Neuronal stem cell (in vitro differentiated cells): Measurements from ENCODE around the gene SEPTIN3.

Source experiments
- DNase-seq: peaks from one replicate; pipeline ENCODE4 v3.0.0-alpha.2; 2013; ENCODE audit warnings: low spot score
- H2AFZ ChIP-seq: one replicate; pipeline ENCODE4 v1.6.1; 2013; ENCODE audit warnings: mild to moderate bottlenecking, low read length, inconsistent platforms
- H2AK5ac ChIP-seq: 2 replicates; pipeline ENCODE4 v1.6.1; 2013; ENCODE audit warnings: low read depth, mild to moderate bottlenecking, inconsistent platforms, low read length, moderate library complexity, mixed read lengths
- H2BK120ac ChIP-seq: 2 replicates; pipeline ENCODE4 v1.6.1; 2013; ENCODE audit warnings: low read depth, mild to moderate bottlenecking, inconsistent platforms, low read length, moderate library complexity, mixed read lengths
- H2BK12ac ChIP-seq: one replicate; pipeline ENCODE4 v1.6.1; 2013; ENCODE audit warnings: low read length, inconsistent platforms
- H2BK15ac ChIP-seq: 2 replicates; pipeline ENCODE4 v1.6.1; 2013; ENCODE audit warnings: mild to moderate bottlenecking, low read length, inconsistent platforms, mixed read lengths
- H2BK5ac ChIP-seq: one replicate; pipeline ENCODE4 v1.6.1; 2013; ENCODE audit warnings: inconsistent platforms, mild to moderate bottlenecking, low read length, moderate library complexity
- H3K14ac ChIP-seq: one replicate; pipeline ENCODE4 v1.6.1; 2013; ENCODE audit warnings: low read length, inconsistent platforms
- H3K18ac ChIP-seq: 2 replicates; pipeline ENCODE4 v1.6.1; 2013; ENCODE audit warnings: low read length, inconsistent platforms
- H3K23ac ChIP-seq: 2 replicates; pipeline ENCODE4 v1.6.1; 2013; ENCODE audit warnings: low read depth, mild to moderate bottlenecking, mixed read lengths, low read length, inconsistent platforms; ENCODE audit not compliant: poor library complexity
- H3K27ac ChIP-seq: replicated peaks from 3 replicates; pipeline ENCODE4 v1.5.1; 2013; ENCODE audit warnings: low read length, inconsistent platforms
- H3K27me3 ChIP-seq, 3 experiments: 2 replicates each; pipeline ENCODE4 v1.6.1; 2013; ENCODE audit warnings: low read length in 3 of 3, mild to moderate bottlenecking in 2 of 3, inconsistent platforms in 1 of 3, low read depth in 1 of 3, mixed read lengths in 1 of 3, moderate library complexity in 1 of 3; ENCODE audit not compliant: control insufficient read depth in 3 of 3, insufficient read depth in 3 of 3
- H3K36me3 ChIP-seq, 2 donors: replicated peaks in 1 of 2; 2 replicates each; pipeline ENCODE4 v1.6.1; 2013; ENCODE audit warnings: low read length in 2 of 2; ENCODE audit not compliant: control insufficient read depth in 2 of 2, insufficient read depth in 2 of 2
- H3K4ac ChIP-seq: 2 replicates; pipeline ENCODE4 v1.6.1; 2013; ENCODE audit warnings: inconsistent platforms, mild to moderate bottlenecking, low read length, moderate library complexity
- H3K4me1 ChIP-seq, 2 donors: 1 replicate in 1 of 2; 2 replicates in 1 of 2; pipeline ENCODE4 v1.6.1; 2013; ENCODE audit warnings: low read length in 2 of 2, low read depth in 1 of 2; ENCODE audit not compliant: control insufficient read depth in 2 of 2, insufficient read depth in 1 of 2
- H3K4me2 ChIP-seq: one replicate; pipeline ENCODE4 v1.6.1; 2013; ENCODE audit warnings: mild to moderate bottlenecking, low read length, inconsistent platforms; ENCODE audit not compliant: insufficient read depth, poor library complexity, severe bottlenecking
- H3K4me3 ChIP-seq, 2 donors: 2 replicates each; pipeline ENCODE4 v1.5.1; 2013; ENCODE audit warnings: low read length in 2 of 2, mild to moderate bottlenecking in 2 of 2, inconsistent platforms in 1 of 2, moderate library complexity in 1 of 2
- H3K79me1 ChIP-seq: one replicate; pipeline ENCODE4 v1.6.1; 2013; ENCODE audit warnings: low read depth, mild to moderate bottlenecking, inconsistent platforms, low read length, moderate library complexity
- H3K9ac ChIP-seq: one replicate; pipeline ENCODE4 v1.6.1; 2013; ENCODE audit warnings: mild to moderate bottlenecking, low read depth, low read length, inconsistent platforms; ENCODE audit not compliant: poor library complexity
- H3K9me3 ChIP-seq, 2 donors: replicated peaks in 1 of 2; 2 replicates each; pipeline versions ENCODE3 to v1.6.1; 2013; ENCODE audit warnings: low read length in 2 of 2, mild to moderate bottlenecking in 2 of 2, inconsistent platforms in 1 of 2, low read depth in 1 of 2, mixed read lengths in 1 of 2, moderate library complexity in 1 of 2; ENCODE audit not compliant: control insufficient read depth in 2 of 2, insufficient read depth in 1 of 2
- H4K8ac ChIP-seq: one replicate; pipeline ENCODE4 v1.6.1; 2013; ENCODE audit warnings: low read depth, mild to moderate bottlenecking, inconsistent platforms, low read length, moderate library complexity
- H4K91ac ChIP-seq: one replicate; pipeline ENCODE4 v1.6.1; 2013; ENCODE audit warnings: low read length, low read depth, mild to moderate bottlenecking, inconsistent platforms; ENCODE audit not compliant: poor library complexity
- WGBS, 2 donors: extraction: QIAGEN DNeasy Blood & Tissue Kit; methylation state at CpG; one replicate each; pipeline ENCODE4 v1.1.7; 2013; ENCODE audit warnings: missing lambda C conversion rate in 2 of 2, mixed read lengths in 1 of 2; ENCODE audit not compliant: insufficient read length in 2 of 2, insufficient replicate concordance in 1 of 2; ENCODE audit errors: extremely low coverage in 2 of 2; 5-methylcytosine and 5-hydroxymethylcytosine counted together

The SEPTIN3 gene

GRCh38 chr22:42000466-42000865 lies 31.2 kb downstream of the SEPTIN3 start:
- Histone ChIP-seq H4K8ac (no peak overlapping the region), H3K27me3 (peaks cover 0 to 1% (median 0%) of the 10 kb centered on the region in 3 experiments), H2BK120ac (no peak overlapping the region), H2AFZ (no peak overlapping the region), H3K4me3 (no peak overlapping the region), H3K14ac (no peak overlapping the region), H2BK12ac (no peak overlapping the region), H2BK15ac (no peak overlapping the region), H2AK5ac (no peak overlapping the region), H3K36me3 (peaks cover 0 to 23% of the 10 kb centered on the region in 2 donors), H3K18ac (no peak overlapping the region), H3K27ac (no peak overlapping the region), H3K4me2 (no peak overlapping the region), H3K4ac (no peak overlapping the region), H3K9ac (no peak overlapping the region), H3K4me1 (peaks cover 0 to 6% of the 10 kb centered on the region in 2 donors), H3K9me3 (no peaks in the 10 kb centered on the region), H4K91ac (no peak overlapping the region), H2BK5ac (no peak overlapping the region), H3K23ac (no peak overlapping the region), H3K79me1 (no peaks in the 10 kb centered on the region)
- no CpG with 5 or more reads among the region's 8 CpGs for WGBS, 2 donors
- no peak for DNase-seq

- Histone ChIP-seq H4K91ac (no peak overlapping the region), H3K79me1 (no peaks in the 10 kb centered on the region), H3K4ac (no peak overlapping the region), H2AK5ac (no peak overlapping the region), H4K8ac (no peak overlapping the region), H3K14ac (no peak overlapping the region), H3K4me1 (peaks cover 0 to 6% of the 10 kb centered on the region in 2 donors), H3K9me3 (no peaks in the 10 kb centered on the region), H2BK120ac (no peak overlapping the region), H3K18ac (no peak overlapping the region), H3K9ac (no peak overlapping the region), H3K27ac (no peak overlapping the region), H2BK5ac (no peak overlapping the region), H3K36me3 (peaks cover 0 to 16% of the 10 kb centered on the region in 2 donors), H3K4me3 (no peak overlapping the region), H2AFZ (peak overlapping the region; percentile 46), H2BK12ac (no peak overlapping the region), H3K27me3 (peaks cover 0 to 1% (median 0%) of the 10 kb centered on the region in 3 experiments), H3K23ac (no peak overlapping the region), H3K4me2 (no peak overlapping the region), H2BK15ac (no peak overlapping the region)
- DNase-seq, result no peak
- no CpG with 5 or more reads among the region's 8 CpGs for WGBS, 2 donors
Measured at GRCh38 chr22:42001121-42001520, 31.9 kb downstream of the SEPTIN3 start.

GRCh38 chr22:42001706-42002105 lies 32.5 kb downstream of the SEPTIN3 start:
- Histone ChIP-seq H3K4ac (no peak overlapping the region), H3K4me1 (peaks cover 0 to 6% of the 10 kb centered on the region in 2 donors), H3K9me3 (no peaks in the 10 kb centered on the region), H2BK120ac (no peak overlapping the region), H3K14ac (no peak overlapping the region), H2BK12ac (no peak overlapping the region), H2AFZ (peak overlapping the region; percentile 46), H2AK5ac (no peak overlapping the region), H3K36me3 (peaks cover 0 to 10% of the 10 kb centered on the region in 2 donors), H3K4me2 (no peak overlapping the region), H3K23ac (no peak overlapping the region), H2BK15ac (no peak overlapping the region), H4K8ac (no peak overlapping the region), H3K4me3 (no peak overlapping the region), H2BK5ac (no peak overlapping the region), H3K27me3 (peaks cover 0 to 1% (median 0%) of the 10 kb centered on the region in 3 experiments), H3K9ac (no peak overlapping the region), H3K79me1 (no peaks in the 10 kb centered on the region), H3K18ac (no peak overlapping the region), H3K27ac (no peak overlapping the region), H4K91ac (no peak overlapping the region)
- no CpG with 5 or more reads among the region's 12 CpGs for WGBS, 2 donors
- DNase-seq, result no peak

DNA sequence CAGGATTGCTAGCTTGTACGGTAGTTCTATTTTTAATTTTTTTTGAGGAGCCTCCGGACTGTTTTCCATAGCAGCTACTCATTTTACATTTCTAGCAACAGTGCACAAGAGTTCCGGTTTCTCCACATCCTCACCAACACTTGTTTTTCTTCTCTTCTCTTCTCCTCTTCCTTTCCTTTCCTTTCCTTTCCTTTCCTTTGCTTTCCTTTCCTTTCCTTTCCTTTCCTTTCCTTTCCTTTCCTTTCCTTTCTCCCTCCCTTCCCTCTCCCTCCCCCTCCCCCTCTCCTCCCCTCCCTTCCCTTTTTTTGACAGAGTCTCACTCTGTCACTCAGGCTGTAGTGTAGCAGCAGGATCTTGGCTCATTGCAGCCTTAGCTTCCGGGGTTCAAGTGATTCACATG lies 38.7 kb downstream of the SEPTIN3 start:
- Histone ChIP-seq H2AFZ (no peak overlapping the region), H3K23ac (no peak overlapping the region), H3K14ac (no peak overlapping the region), H2BK120ac (no peak overlapping the region), H3K27me3 (no peaks in the 10 kb centered on the region), H3K36me3 (no peaks in the 10 kb centered on the region), H4K8ac (no peak overlapping the region), H3K9me3 (peaks cover 0 to 9% of the 10 kb centered on the region in 2 donors), H3K4ac (no peak overlapping the region), H2BK5ac (no peak overlapping the region), H3K18ac (no peak overlapping the region), H3K4me3 (no peak overlapping the region), H2BK12ac (no peak overlapping the region), H3K9ac (no peak overlapping the region), H3K4me1 (no peaks in the 10 kb centered on the region), H3K4me2 (no peak overlapping the region), H3K27ac (no peak overlapping the region), H2AK5ac (no peak overlapping the region), H3K79me1 (no peaks in the 10 kb centered on the region), H2BK15ac (no peak overlapping the region), H4K91ac (no peak overlapping the region)
- no CpG with 5 or more reads among the region's 4 CpGs for WGBS, 2 donors
- no peak for DNase-seq
